Panc1 (cell line): Measurements from ENCODE around the gene TMEM219. TPM values are rescaled to one million over a fixed set of nuclear protein-coding genes. Genes with fewer than 3 reads are reported as not detected.

ENCODE experiments used
- ATAC-seq: fragments of 200-7000 bp; cut with Tn5 transposase; 2 replicates; pipeline ENCODE4 v1.9.1; 2020; ENCODE audit warnings: mild to moderate bottlenecking, moderate library complexity
- BruUV-seq: library from RNA; stranded (reverse); fragments of 400-500 nt; replicated peaks from 2 replicates; lab custom pipeline; 2021; lab: Mats Ljungman, UMichigan
- CTCF ChIA-PET: fragments of 300-600 bp; sonication (Branson Sonifier 250); formaldehyde crosslinking; loops from one replicate; lab custom pipeline; 2022; ENCODE audit warnings: antibody characterized with exemption; lab: Charles Lee
- POLR2A ChIA-PET: fragments of 300-600 bp; sonication (Branson Sonifier 250); formaldehyde crosslinking; loops from one replicate; lab custom pipeline; 2022; ENCODE audit warnings: antibody characterized with exemption; lab: Charles Lee
- DNase-seq: peaks from one replicate; pipeline ENCODE4 v3.0.0-alpha.2; 2010; ENCODE audit warnings: low read depth, low spot score
- H3K27ac ChIP-seq: 2 replicates; pipeline ENCODE4 v1.5.1; 2011; ENCODE audit warnings: mild to moderate bottlenecking, low read length, inconsistent platforms
- H3K27me3 ChIP-seq: fragments of 200-500 bp; sonication (Bioruptor generic); 2 replicates; pipeline ENCODE4 v1.6.0; 2014; ENCODE audit warnings: low read length, inconsistent platforms; ENCODE audit not compliant: control insufficient read depth, insufficient read depth
- H3K36me3 ChIP-seq: fragments of 200-500 bp; sonication (Bioruptor generic); 2 replicates; pipeline ENCODE4 v1.5.1; 2014; ENCODE audit warnings: inconsistent platforms, mild to moderate bottlenecking, low read length, moderate library complexity; ENCODE audit not compliant: control insufficient read depth, insufficient read depth
- H3K4me1 ChIP-seq: 2 replicates; pipeline ENCODE4 v1.5.1; 2011; ENCODE audit warnings: inconsistent platforms, mild to moderate bottlenecking, low read length, moderate library complexity; ENCODE audit not compliant: control insufficient read depth, insufficient read depth
- H3K4me3 ChIP-seq, 2 experiments: 2 replicates each; pipeline ENCODE4 v1.5.1; 2011 to 2012; ENCODE audit warnings: low read depth in 2 of 2, low read length in 2 of 2, mild to moderate bottlenecking in 2 of 2, inconsistent platforms in 1 of 2, moderate library complexity in 1 of 2
- H3K9me3 ChIP-seq: fragments of 200-500 bp; sonication (Bioruptor generic); 2 replicates; pipeline ENCODE4 v1.5.1; 2014; ENCODE audit warnings: low read depth, mild to moderate bottlenecking, inconsistent platforms, low read length, moderate library complexity; ENCODE audit not compliant: control insufficient read depth, insufficient read depth
- POLR2AphosphoS5 ChIP-seq: IDR thresholded peaks from 2 replicates; pipeline ENCODE4 v1.6.1; 2012; ENCODE audit warnings: mild to moderate bottlenecking, low read depth, low read length, moderate library complexity
- SIN3A ChIP-seq: IDR thresholded peaks from 2 replicates; pipeline ENCODE4 v1.6.1; 2012; ENCODE audit warnings: low read depth, mild to moderate bottlenecking, low read length, moderate library complexity, borderline replicate concordance; ENCODE audit not compliant: insufficient read depth
- TCF7L2 ChIP-seq: IDR thresholded peaks from 2 replicates; pipeline ENCODE4 v1.6.1; 2011; ENCODE audit warnings: mild to moderate bottlenecking, low read depth, low read length, inconsistent platforms
- in situ Hi-C: cut with HindIII; loops from 2 replicates; pipeline ENCODE4 v1.10.0; 2016; ENCODE audit warnings: low sequenced_read_pairs, low pct_unique_long_range_greater_than_20kb
- intact Hi-C: fragments of 100-400 bp; cut with micrococcal nuclease; formaldehyde crosslinking; loops from one replicate; pipeline ENCODE4 v1.10.0; 2022; ENCODE audit not compliant: unreplicated experiment
- total RNA-seq: library from RNA; stranded (reverse); gene quantifications from one replicate; pipeline ENCODE4 v1.2.1, GENCODE V29; 2021; ENCODE audit not compliant: unreplicated experiment
- TF ChIP-seq, protein P1 (sequence below), 2 experiments: IDR thresholded peaks; 2 replicates each; pipeline ENCODE4 v1.6.1; 2011 to 2012; ENCODE audit warnings: low read depth in 2 of 2, control low read depth in 1 of 2, low read length in 1 of 2, mild to moderate bottlenecking in 1 of 2, moderate library complexity in 1 of 2; ENCODE audit not compliant: insufficient read depth in 1 of 2
- TF ChIP-seq, protein P2 (sequence below): fragments of 450-650 bp; IDR thresholded peaks from 2 replicates; pipeline ENCODE4 v1.5.1; 2017; ENCODE audit warnings: mild to moderate bottlenecking

Gene TMEM219
- total RNA-seq, 1 experiment from 2014 or later: 161 TPM

DNA sequence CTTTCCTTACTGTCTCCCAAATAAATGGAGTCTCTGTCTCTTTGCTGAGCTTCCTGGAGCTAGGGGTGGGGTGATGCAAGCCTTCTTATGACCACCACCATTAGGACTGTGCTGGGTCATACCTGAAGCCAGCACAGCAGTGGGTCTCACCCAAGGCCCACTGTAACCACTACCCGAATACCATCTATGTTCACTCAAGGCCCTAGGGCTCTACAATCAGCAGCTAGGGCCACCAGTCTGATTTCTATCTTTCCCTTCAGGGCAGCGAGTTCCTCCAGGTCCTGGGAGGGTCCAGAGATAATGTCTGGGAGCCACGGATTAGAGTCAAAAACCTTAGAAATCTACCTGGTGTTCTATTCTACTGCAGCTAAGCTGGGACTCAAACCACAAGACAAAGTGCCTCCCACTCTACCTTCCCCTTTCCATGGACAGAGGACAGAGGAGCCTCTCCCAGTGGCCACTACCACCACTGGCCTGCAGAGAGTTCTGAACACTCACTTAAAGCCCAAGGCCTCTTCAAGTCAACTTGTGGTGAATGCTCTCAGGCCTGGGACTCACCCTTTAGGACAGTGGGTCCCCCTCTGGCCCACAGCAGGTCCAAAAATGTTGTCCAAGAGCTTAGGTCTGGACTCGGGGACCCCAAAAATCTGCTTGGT is 10.9 kb upstream of the TMEM219 start:
- no TSS peak for BruUV-seq
- POLR2A ChIA-PET: no interaction called here

DNA sequence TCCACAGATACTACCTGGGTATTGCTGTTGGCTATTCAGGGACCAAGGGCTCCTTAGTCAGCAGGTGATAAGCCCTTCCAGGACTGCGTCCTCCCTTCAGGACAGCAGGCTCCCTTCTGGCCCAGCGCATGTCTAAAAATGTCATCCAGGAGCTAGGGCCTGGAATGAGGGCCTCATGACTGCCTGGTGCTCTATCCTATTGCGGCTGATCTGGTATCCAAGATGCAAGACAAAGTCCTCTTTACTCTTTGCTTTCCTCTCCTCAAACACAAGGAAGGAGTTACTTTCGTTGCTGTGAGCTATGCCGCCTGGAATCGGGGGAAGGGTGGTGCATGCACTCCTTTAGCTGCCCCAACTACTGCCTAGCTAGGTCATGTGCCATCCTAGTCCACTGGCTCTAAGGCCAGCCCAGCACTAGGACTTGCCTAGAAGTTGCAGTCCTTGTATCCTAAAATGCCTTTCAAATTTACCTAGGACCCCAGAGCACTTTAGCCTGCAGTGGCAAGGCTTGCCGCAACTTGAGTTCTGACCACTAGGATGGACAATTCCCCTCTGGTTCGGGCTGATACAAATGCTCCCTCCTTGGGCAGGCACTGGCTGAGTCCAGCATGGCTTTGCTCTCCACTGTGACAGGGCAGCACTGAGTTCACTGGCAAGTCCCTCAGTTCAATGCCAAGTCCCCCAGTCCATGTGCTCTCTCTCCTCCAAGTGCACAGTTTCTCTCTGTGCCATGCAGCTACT is 10.1 kb upstream of the TMEM219 start:
- intact Hi-C loops (no loop called here), in situ Hi-C loops (no loop called here)
- BruUV-seq: no TSS peak
- H3K27ac ChIP-seq: peak overlapping the region; percentile 21; the same call in 1 of the 2 replicates
- no peak for TF ChIP-seq TCF7L2
- TF ChIP-seq, protein P1, sequence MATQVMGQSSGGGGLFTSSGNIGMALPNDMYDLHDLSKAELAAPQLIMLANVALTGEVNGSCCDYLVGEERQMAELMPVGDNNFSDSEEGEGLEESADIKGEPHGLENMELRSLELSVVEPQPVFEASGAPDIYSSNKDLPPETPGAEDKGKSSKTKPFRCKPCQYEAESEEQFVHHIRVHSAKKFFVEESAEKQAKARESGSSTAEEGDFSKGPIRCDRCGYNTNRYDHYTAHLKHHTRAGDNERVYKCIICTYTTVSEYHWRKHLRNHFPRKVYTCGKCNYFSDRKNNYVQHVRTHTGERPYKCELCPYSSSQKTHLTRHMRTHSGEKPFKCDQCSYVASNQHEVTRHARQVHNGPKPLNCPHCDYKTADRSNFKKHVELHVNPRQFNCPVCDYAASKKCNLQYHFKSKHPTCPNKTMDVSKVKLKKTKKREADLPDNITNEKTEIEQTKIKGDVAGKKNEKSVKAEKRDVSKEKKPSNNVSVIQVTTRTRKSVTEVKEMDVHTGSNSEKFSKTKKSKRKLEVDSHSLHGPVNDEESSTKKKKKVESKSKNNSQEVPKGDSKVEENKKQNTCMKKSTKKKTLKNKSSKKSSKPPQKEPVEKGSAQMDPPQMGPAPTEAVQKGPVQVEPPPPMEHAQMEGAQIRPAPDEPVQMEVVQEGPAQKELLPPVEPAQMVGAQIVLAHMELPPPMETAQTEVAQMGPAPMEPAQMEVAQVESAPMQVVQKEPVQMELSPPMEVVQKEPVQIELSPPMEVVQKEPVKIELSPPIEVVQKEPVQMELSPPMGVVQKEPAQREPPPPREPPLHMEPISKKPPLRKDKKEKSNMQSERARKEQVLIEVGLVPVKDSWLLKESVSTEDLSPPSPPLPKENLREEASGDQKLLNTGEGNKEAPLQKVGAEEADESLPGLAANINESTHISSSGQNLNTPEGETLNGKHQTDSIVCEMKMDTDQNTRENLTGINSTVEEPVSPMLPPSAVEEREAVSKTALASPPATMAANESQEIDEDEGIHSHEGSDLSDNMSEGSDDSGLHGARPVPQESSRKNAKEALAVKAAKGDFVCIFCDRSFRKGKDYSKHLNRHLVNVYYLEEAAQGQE (IDR thresholded peaks at IDR 0.05; ENCODE audit: insufficient read depth in 1 of 2, low read depth in 2 of 2, low read length in 1 of 2): no peak
- TF ChIP-seq POLR2AphosphoS5: no peak
- no peak for TF ChIP-seq SIN3A
- TF ChIP-seq, protein P2, sequence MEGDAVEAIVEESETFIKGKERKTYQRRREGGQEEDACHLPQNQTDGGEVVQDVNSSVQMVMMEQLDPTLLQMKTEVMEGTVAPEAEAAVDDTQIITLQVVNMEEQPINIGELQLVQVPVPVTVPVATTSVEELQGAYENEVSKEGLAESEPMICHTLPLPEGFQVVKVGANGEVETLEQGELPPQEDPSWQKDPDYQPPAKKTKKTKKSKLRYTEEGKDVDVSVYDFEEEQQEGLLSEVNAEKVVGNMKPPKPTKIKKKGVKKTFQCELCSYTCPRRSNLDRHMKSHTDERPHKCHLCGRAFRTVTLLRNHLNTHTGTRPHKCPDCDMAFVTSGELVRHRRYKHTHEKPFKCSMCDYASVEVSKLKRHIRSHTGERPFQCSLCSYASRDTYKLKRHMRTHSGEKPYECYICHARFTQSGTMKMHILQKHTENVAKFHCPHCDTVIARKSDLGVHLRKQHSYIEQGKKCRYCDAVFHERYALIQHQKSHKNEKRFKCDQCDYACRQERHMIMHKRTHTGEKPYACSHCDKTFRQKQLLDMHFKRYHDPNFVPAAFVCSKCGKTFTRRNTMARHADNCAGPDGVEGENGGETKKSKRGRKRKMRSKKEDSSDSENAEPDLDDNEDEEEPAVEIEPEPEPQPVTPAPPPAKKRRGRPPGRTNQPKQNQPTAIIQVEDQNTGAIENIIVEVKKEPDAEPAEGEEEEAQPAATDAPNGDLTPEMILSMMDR: no peak
- H3K27me3 ChIP-seq: no peaks in the 10 kb centered on the region
- H3K4me3 ChIP-seq: no peak overlapping the region
- no peaks in the 10 kb centered on the region for H3K36me3 ChIP-seq
- ChIA-PET CTCF (no interaction called here), POLR2A (no interaction called here)
- H3K4me1 ChIP-seq: no peaks in the 10 kb centered on the region
- peak; percentile 68 for ATAC-seq
- no peak for DNase-seq
- H3K9me3 ChIP-seq: peaks cover 4% of the 10 kb centered on the region; the same call in 1 of the 2 replicates

More for the DNA sequence above, 10.9 kb upstream of the TMEM219 start:
- H3K36me3 ChIP-seq: no peaks in the 10 kb centered on the region
- no peak overlapping the region for H3K4me3 ChIP-seq
- H3K27me3 ChIP-seq: no peaks in the 10 kb centered on the region
- ATAC-seq: no peak
- H3K9me3 ChIP-seq: peaks cover 4% of the 10 kb centered on the region; the same call in 1 of the 2 replicates
- in situ Hi-C loops: no loop called here
- H3K27ac ChIP-seq: 0 out of 2 replicates have a peak overlapping the region, but pooled peaks have one; percentile 21
- no peaks in the 10 kb centered on the region for H3K4me1 ChIP-seq
- CTCF ChIA-PET: no interaction called here
- no peak for TF ChIP-seq POLR2AphosphoS5
- TF ChIP-seq, protein P1 (IDR thresholded peaks at IDR 0.05; ENCODE audit: insufficient read depth in 1 of 2, low read depth in 2 of 2, low read length in 1 of 2): no peak
- TF ChIP-seq, protein P2: no peak
- no peak for TF ChIP-seq SIN3A
- TF ChIP-seq TCF7L2: no peak
- no peak for DNase-seq
- intact Hi-C loops: no loop called here
